HepG2 (cell line): ENCODE results near the gene COMMD4. TPM values are rescaled to one million over a fixed set of nuclear protein-coding genes. Genes with fewer than 3 reads are reported as not detected.
A peak's percentile ranks its signal among the peaks of the same experiment; 100 is the strongest.

ENCODE experiments used
- CCDC6 ChIP-seq: sonication (generic); formaldehyde crosslinking; IDR thresholded peaks from 2 replicates; pipeline ENCODE4 v1.8.1; 2022; ENCODE audit warnings: mild to moderate bottlenecking, missing genetic modification reagents, moderate library complexity
- CENPT ChIP-seq: sonication (generic); formaldehyde crosslinking; IDR thresholded peaks from 2 replicates; pipeline ENCODE4 v1.8.0; 2022; ENCODE audit warnings: low read depth, mild to moderate bottlenecking, moderate library complexity, missing genetic modification reagents
- GABPB1 ChIP-seq: IDR thresholded peaks from 2 replicates; pipeline ENCODE4 v1.6.1; 2016; ENCODE audit warnings: mild to moderate bottlenecking, missing genetic modification reagents, moderate library complexity, missing compliant biosample characterization
- IRF2 ChIP-seq: IDR thresholded peaks from 2 replicates; pipeline ENCODE4 v1.6.1; 2018; ENCODE audit warnings: missing genetic modification reagents, missing compliant biosample characterization
- KLF6 ChIP-seq: IDR thresholded peaks from 2 replicates; pipeline ENCODE4 v1.8.0; 2016; ENCODE audit warnings: missing biosample characterization, missing genetic modification reagents
- MAZ ChIP-seq, 2 experiments: sonication (generic) in 1 of 2; formaldehyde crosslinking in 1 of 2; IDR thresholded peaks; 2 replicates each; pipeline versions ENCODE4 v1.5.0 to v1.6.1; 2012 to 2020; ENCODE audit warnings: low read depth in 2 of 2, mild to moderate bottlenecking in 2 of 2, borderline replicate concordance in 1 of 2, improper control_type of control experiment in 1 of 2, low read length in 1 of 2, missing genetic modification reagents in 1 of 2, moderate library complexity in 1 of 2
- NFIB ChIP-seq: sonication (generic); formaldehyde crosslinking; IDR thresholded peaks from 2 replicates; pipeline ENCODE4 v1.9.0; 2021; ENCODE audit warnings: missing genetic modification reagents, mild to moderate bottlenecking, borderline replicate concordance
- PATZ1 ChIP-seq: sonication (generic); formaldehyde crosslinking; IDR thresholded peaks from 2 replicates; pipeline ENCODE4 v1.4.0; 2020; ENCODE audit warnings: missing genetic modification reagents
- SAFB2 ChIP-seq: sonication (generic); formaldehyde crosslinking; IDR thresholded peaks from 2 replicates; pipeline ENCODE4 v1.5.1; 2020; ENCODE audit warnings: missing genetic modification reagents, low read depth, mild to moderate bottlenecking, borderline replicate concordance
- SP1 ChIP-seq, 2 experiments: fragments of 450-650 bp in 1 of 2; sonication (generic) in 1 of 2; formaldehyde crosslinking in 1 of 2; IDR thresholded peaks; 2 replicates each; pipeline versions ENCODE4 v1.4.0 to v1.6.1; 2016 to 2020; ENCODE audit warnings: missing genetic modification reagents in 1 of 2
- TBX2 ChIP-seq: sonication (generic); formaldehyde crosslinking; IDR thresholded peaks from 2 replicates; pipeline ENCODE4 v1.5.0; 2020; ENCODE audit warnings: missing genetic modification reagents, mild to moderate bottlenecking, borderline replicate concordance
- U2AF1 ChIP-seq: fragments of 200-400 bp; formaldehyde crosslinking; optimal IDR thresholded peaks from 2 replicates; pipeline ENCODE3; 2017; ENCODE audit warnings: mild to moderate bottlenecking, low read depth, low read length
- YEATS4 ChIP-seq: sonication (generic); formaldehyde crosslinking; IDR thresholded peaks from 2 replicates; pipeline ENCODE4 v1.4.0; 2020; ENCODE audit warnings: missing genetic modification reagents, borderline replicate concordance
- ZNF101 ChIP-seq: sonication (generic); formaldehyde crosslinking; IDR thresholded peaks from 2 replicates; pipeline ENCODE4 v1.4.0; 2020; ENCODE audit warnings: mild to moderate bottlenecking, low read depth, missing genetic modification reagents, borderline replicate concordance
- ZNF205 ChIP-seq: IDR thresholded peaks from 2 replicates; pipeline ENCODE4 v1.6.1; 2018; ENCODE audit warnings: missing biosample characterization, missing genetic modification reagents
- ZNF446 ChIP-seq: sonication (generic); formaldehyde crosslinking; IDR thresholded peaks from 2 replicates; pipeline ENCODE4 v1.5.0; 2020; ENCODE audit warnings: mild to moderate bottlenecking, missing genetic modification reagents
- ZNF513 ChIP-seq: sonication (generic); formaldehyde crosslinking; conservative IDR thresholded peaks from 2 replicates; pipeline ENCODE4 v1.5.0; 2020; ENCODE audit warnings: missing genetic modification reagents
- ZNF589 ChIP-seq: sonication (generic); formaldehyde crosslinking; conservative IDR thresholded peaks from 2 replicates; pipeline ENCODE4 v1.8.0; 2022; ENCODE audit warnings: mild to moderate bottlenecking, moderate library complexity, missing genetic modification reagents
- polyA plus RNA-seq, 8 experiments: library from polyadenylated mRNA; depleted of rRNA in 3 of 8; stranded (reverse) in 7 of 8; unstranded in 1 of 8; fragments of >200 nt; fragmentation: Illumina TruSeq in 4 of 8; extraction: Trizol in 4 of 8; gene quantifications; 2 replicates each; pipeline versions ENCODE4 v1.2.1 to v1.2.3, GENCODE V29; 2011 to 2016; ENCODE audit warnings: low read depth in 4 of 8, missing spikeins in 1 of 8, mixed read lengths in 1 of 8; ENCODE audit not compliant: insufficient read depth in 1 of 8
- total RNA-seq, 5 experiments: library from RNA; depleted of rRNA; stranded (reverse); fragments of >200 nt; fragmentation: Illumina TruSeq; extraction: Trizol; gene quantifications; 2 replicates each; pipeline ENCODE4 v1.2.3, GENCODE V29; 2016; ENCODE audit warnings: low read depth in 1 of 5
- TF ChIP-seq, protein P1 (sequence below): IDR thresholded peaks from 2 replicates; pipeline ENCODE4 v1.6.1; 2016
- TF ChIP-seq, protein P2 (sequence below): sonication (generic); formaldehyde crosslinking; IDR thresholded peaks from 2 replicates; pipeline ENCODE4 v1.4.0; 2020; ENCODE audit warnings: missing genetic modification reagents

COMMD4 gene
- total and polyA plus RNA-seq, 2 of the 13 experiments (the other 11 are each of a cell fraction or from before 2014, with no cell fraction given) = 45.8 to 89.9 TPM

GRCh38 chr15:75348034-75348561 lies 12.2 kb downstream of the COMMD4 start (continued):
- TF ChIP-seq IRF2 (CRISPR knock-in tag) = no peak
- 0 out of 2 replicates have a peak, but pooled peaks have one; percentile 9 for TF ChIP-seq CCDC6 (CRISPR knock-in tag)
- TF ChIP-seq SAFB2 = 0 out of 2 replicates have a peak, but pooled peaks have one; percentile 67
- no peak for TF ChIP-seq ZNF205
- TF ChIP-seq PATZ1 = 0 out of 2 replicates have a peak, but pooled peaks have one; percentile 4
- TF ChIP-seq ZNF589 = no peak
- 0 out of 2 replicates have a peak, but pooled peaks have one; percentile 4 for TF ChIP-seq YEATS4 (CRISPR knock-in tag)
- TF ChIP-seq TBX2 = no peak
- no peak for TF ChIP-seq ZNF513 (CRISPR knock-in tag)
- TF ChIP-seq ZNF101 (CRISPR knock-in tag) = no peak
- TF ChIP-seq, protein P1, sequence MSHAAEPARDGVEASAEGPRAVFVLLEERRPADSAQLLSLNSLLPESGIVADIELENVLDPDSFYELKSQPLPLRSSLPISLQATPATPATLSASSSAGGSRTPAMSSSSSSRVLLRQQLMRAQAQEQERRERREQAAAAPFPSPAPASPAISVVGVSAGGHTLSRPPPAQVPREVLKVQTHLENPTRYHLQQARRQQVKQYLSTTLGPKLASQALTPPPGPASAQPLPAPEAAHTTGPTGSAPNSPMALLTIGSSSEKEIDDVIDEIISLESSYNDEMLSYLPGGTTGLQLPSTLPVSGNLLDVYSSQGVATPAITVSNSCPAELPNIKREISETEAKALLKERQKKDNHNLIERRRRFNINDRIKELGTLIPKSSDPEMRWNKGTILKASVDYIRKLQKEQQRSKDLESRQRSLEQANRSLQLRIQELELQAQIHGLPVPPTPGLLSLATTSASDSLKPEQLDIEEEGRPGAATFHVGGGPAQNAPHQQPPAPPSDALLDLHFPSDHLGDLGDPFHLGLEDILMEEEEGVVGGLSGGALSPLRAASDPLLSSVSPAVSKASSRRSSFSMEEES = no peak
- no peak for TF ChIP-seq CENPT (CRISPR knock-in tag)
- no peak for TF ChIP-seq KLF6 (CRISPR knock-in tag)
- TF ChIP-seq U2AF1 = no peak
- no peak for TF ChIP-seq NFIB
- no peak for TF ChIP-seq MAZ (IDR thresholded peaks at IDR 0.05; ENCODE audit: borderline replicate concordance, low read depth, low read length)
- no peak; the same call in 1 of the 2 replicates for TF ChIP-seq MAZ (CRISPR knock-in tag; IDR thresholded peaks at IDR 0.05; ENCODE audit: low read depth)
- TF ChIP-seq, protein P2, sequence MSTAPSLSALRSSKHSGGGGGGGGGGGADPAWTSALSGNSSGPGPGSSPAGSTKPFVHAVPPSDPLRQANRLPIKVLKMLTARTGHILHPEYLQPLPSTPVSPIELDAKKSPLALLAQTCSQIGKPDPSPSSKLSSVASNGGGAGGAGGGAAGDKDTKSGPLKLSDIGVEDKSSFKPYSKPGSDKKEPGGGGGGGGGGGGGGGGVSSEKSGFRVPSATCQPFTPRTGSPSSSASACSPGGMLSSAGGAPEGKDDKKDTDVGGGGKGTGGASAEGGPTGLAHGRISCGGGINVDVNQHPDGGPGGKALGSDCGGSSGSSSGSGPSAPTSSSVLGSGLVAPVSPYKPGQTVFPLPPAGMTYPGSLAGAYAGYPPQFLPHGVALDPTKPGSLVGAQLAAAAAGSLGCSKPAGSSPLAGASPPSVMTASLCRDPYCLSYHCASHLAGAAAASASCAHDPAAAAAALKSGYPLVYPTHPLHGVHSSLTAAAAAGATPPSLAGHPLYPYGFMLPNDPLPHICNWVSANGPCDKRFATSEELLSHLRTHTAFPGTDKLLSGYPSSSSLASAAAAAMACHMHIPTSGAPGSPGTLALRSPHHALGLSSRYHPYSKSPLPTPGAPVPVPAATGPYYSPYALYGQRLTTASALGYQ (CRISPR knock-in tag) = no peak
- no peak for TF ChIP-seq GABPB1 (CRISPR knock-in tag)
- TF ChIP-seq SP1 (IDR thresholded peaks at IDR 0.05) = no peak
- no peak for TF ChIP-seq SP1 (CRISPR knock-in tag; IDR thresholded peaks at IDR 0.05)
- no peak for TF ChIP-seq ZNF446
